ENCODE measurements around the gene PGLYRP2.

GRCh38 chr19:15456441-15456840 lies 22.9 kb downstream of the PGLYRP2 start:
- TF ChIP-seq CTCF (IDR thresholded peaks at IDR 0.05) (no peak), POLR2A (IDR thresholded peaks at IDR 0.05) (no peak), EP300 (IDR thresholded peaks at IDR 0.05) (no peak)
